Astrocyte of the hippocampus (primary cell): ENCODE data around the gene TCN1.
"Not testable (repeated sequence)": the region's sequence is repeated elsewhere in the genome, so short reads cannot be mapped to it uniquely, and the experiment has no call there.

ENCODE experiments used
- DNase-seq: peaks from one replicate; pipeline ENCODE4 v3.0.0; 2011; ENCODE audit warnings: low read depth, low spot score

Gene TCN1

GRCh38 chr11:59857439-59858434, 8.6 kb downstream of the TCN1 start:
- DNase-seq: peak; percentile 20

GRCh38 chr11:59854871-59855270, 11.4 kb downstream of the TCN1 start:
- no peak for DNase-seq

- not testable (repeated sequence) for DNase-seq
These were observed 14.9 kb downstream of the TCN1 start for GRCh38 chr11:59851416-59851815.

- not testable (repeated sequence) for DNase-seq
These were observed 16.7 kb downstream of the TCN1 start for GRCh38 chr11:59849551-59849950.

GRCh38 chr11:59849129-59849528, 17.2 kb downstream of the TCN1 start:
- no peak for DNase-seq

DNA sequence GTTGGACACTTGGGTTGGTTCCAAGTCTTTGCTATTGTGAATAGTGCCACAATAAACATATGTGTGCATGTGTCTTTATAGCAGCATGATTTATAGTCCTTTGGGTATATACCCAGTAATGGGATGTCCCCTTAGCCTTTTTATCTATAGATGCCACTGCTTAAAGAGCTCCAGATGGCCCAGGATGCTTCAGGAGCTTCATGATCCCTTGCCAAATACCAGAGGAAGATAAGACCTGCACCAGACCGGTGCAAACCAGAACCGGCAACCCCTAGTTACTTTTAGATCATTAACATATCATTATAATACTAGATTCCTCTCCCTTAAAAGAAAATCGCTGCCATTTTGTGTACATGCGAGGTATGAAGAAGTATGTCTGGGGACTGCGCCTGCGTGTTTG, 17.8 kb downstream of the TCN1 start:
- not testable (repeated sequence) for DNase-seq

DNA sequence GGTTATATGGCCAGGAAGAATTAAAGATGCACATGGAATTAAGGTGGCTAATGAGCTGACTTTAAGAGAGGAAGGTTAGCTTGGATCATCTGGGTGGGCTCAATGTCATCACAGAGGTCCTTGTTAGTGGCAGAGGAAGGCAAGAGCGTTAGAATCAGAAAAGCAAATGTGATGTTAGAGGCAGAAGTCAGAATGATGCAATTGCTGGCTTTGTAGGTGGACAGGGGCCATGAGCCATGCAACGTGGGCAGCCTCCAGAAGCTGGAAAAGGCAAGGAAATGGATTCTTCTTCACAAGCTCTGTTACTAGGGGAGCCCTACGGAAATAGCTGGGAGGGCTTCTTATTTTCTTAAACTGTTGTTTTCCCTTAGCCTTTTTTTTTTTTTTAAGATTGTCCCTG, 18.7 kb downstream of the TCN1 start:
- DNase-seq: no peak

GRCh38 chr11:59846556-59846955, 19.7 kb downstream of the TCN1 start:
- no peak for DNase-seq

- DNase-seq: no peak
These were observed 20.9 kb downstream of the TCN1 start, which contains the start of gene CBLIF for GRCh38 chr11:59845399-59845798. Gene CBLIF (minus strand): TSS chr11:59845499. CDS start chr11:59845453, 46 bp downstream.

GRCh38 chr11:59842316-59842715, 24.0 kb downstream of the TCN1 start:
- DNase-seq: no peak

DNA sequence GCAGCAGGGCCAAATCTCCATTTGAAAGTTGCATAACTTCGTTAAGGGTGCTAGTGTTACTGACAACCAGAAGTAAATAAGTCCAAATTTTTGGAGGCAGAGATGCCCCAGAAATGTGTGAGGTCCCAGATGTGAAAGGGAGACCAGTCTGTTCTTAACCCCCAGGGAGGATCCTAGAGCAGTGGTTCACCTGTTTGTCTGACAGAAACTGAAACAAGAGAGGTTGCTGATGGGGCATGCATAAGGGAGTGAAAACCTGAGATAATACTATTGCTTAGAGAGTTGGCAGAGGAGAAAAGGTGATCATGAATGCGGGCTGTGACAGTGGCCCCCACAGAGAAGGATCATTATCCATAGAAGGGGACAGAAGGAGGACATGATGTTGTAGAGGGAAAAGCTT, 24.8 kb downstream of the TCN1 start:
- DNase-seq: no peak

GRCh38 chr11:59839615-59840014, 26.7 kb downstream of the TCN1 start:
- no peak for DNase-seq

- DNase-seq: no peak
These were observed 32.7 kb downstream of the TCN1 start for GRCh38 chr11:59833602-59834001.

DNA sequence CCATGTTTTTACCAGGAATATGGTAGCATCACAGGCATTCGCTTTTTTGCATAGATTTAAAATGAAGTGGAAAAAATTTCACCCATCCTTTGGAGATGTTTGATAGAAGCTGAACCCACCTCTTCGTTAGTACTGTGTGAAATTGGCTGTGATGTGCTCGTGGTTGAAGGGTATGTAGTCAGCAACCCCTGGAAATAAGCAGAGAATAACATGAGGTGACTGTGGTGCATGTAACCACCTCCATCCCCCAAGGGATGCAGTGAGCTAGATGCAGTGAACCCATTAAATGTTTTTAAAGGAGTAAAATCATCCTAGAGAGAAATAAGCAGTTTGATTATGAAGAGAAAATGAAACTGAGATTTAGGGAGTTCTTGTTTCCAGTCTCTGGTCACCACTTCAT, 36.9 kb downstream of the TCN1 start:
- no peak for DNase-seq

- DNase-seq: peak; percentile 61
These were observed 43.2 kb downstream of the TCN1 start for GRCh38 chr11:59822989-59823566.

- DNase-seq: no peak
These were observed 47.7 kb downstream of the TCN1 start for GRCh38 chr11:59818572-59818971.

DNA sequence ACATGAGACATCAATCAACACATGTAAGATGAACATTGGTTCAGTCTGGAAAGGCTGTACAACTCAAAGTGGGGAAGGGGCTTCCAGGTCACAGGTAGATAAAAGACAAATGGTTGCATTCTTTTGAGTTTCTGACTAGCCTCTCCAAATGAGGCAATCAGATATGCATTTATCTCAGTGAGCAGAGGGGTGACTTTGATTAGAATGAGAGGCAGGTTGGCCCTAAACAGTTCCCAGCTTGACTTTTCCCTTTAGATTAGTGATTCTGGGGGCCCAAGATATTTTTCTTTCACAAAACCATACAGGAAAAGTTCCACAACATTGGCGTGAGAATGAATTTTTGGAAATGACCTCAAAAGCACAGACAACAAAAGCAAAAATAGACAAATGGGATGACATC, 49.9 kb downstream of the TCN1 start:
- DNase-seq: not testable (repeated sequence)

DNA sequence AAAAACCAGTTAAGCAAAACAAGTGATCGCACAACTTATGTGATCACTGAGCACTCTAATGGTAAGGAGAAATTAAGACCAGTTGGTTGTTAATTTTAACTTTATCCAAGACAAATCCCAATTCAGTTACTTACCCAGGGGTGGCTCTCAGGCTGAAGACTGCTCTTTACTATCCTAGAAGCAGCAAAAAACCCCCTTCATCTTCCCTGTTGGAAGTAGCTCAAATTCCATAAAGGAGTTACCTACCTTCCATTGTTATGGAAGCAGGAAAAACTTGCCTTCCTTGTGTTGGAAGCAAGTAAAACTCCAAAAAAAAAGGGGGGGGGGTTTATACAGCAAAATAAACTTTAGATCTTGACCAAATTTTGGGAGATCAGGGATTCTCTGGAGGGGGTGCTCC, 50.5 kb downstream of the TCN1 start:
- no peak for DNase-seq

GRCh38 chr11:59814021-59814420, 52.3 kb downstream of the TCN1 start:
- DNase-seq: no peak

GRCh38 chr11:59813364-59813763, 52.9 kb downstream of the TCN1 start:
- DNase-seq: no peak

DNA sequence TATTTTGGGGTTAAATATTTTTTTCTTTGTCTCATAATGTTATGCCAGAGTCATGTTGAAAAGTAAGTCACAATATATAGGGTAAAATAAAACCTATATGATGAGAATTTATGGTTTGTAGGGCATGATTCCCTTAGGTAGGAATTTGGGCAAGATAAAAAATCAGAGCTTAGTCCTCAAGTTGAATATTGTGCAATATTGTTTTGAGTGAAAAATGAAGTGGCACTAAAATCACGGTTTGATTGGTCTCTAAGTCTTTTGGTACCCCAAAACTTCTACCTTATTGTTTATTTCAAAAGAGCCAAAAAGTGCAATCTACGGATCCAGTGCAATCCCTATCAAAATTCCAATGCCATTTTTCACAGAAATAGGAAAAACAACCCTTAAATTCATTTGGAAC, 54.1 kb downstream of the TCN1 start:
- DNase-seq: no peak

DNA sequence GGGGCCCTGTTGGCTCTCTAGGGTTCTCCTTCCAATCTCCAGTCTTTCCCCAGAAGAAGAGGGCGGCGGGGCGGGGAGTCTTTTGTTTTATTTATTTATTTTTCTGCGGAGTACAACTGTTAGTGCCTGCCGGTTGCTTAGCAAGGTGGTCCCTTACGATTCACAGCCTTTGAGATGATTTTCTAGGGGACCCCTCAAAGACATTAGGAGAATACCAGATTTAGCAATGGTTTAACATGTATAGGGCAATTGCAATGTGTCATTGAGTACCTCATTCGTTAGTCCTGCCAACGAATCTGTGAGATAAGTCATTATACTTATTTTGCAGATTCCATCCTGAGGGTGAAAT, 55.4 kb downstream of the TCN1 start:
- DNase-seq: no peak
